ENCODE data around the gene PDE4A. TPM values are rescaled to one million over a fixed set of nuclear protein-coding genes. Genes with fewer than 3 reads are reported as not detected.
A peak's percentile ranks its signal among the peaks of the same experiment; 100 is the strongest.
"Not testable (repeated sequence)": the region's sequence is repeated elsewhere in the genome, so short reads cannot be mapped to it uniquely, and the experiment has no call there.

The PDE4A gene
- total and polyA plus RNA-seq, 2 experiments from 2014 or later: 5.2 to 5.4 TPM

- H3K4me3 ChIP-seq: peak overlapping the region; percentile 85
- 0 out of 2 replicates have a peak, but pooled peaks cover 4% of the 10 kb centered on the region for H3K27me3 ChIP-seq (ENCODE audit: insufficient read depth)
- no peaks in the 10 kb centered on the region for H3K36me3 ChIP-seq (ENCODE audit: insufficient read depth)
- DNase-seq (ENCODE audit: low spot score): peak; percentile 97
- peak overlapping the region; percentile 95 for H3K4me2 ChIP-seq
- ATAC-seq: peak; percentile 96
- Mint-ChIP-seq H3K36me3 (ENCODE audit: low read depth) (no peaks in the 10 kb centered on the region; the same call in 2 of the 3 replicates), H3K9me3 (no peaks in the 10 kb centered on the region), H3K4me3 (peak overlapping the region; percentile 75), H3K27me3 (ENCODE audit: insufficient read depth, low read depth, poor library complexity) (peaks cover 13% of the 10 kb centered on the region), H3K27ac (no peak overlapping the region), H3K4me1 (peaks cover 2% of the 10 kb centered on the region; the same call in 1 of the 3 replicates)
- peak; percentile 53 for TF ChIP-seq POLR2AphosphoS5 (IDR thresholded peaks at IDR 0.05; ENCODE audit: low read depth)
- no peak for TF ChIP-seq CTCF (conservative IDR thresholded peaks at IDR 0.05; ENCODE audit: low read depth in 2 of 2)
- TF ChIP-seq ZNF331 (CRISPR knock-in tag; IDR thresholded peaks at IDR 0.05; ENCODE audit: low read depth): no peak
- no peaks in the 10 kb centered on the region for H3K4me1 ChIP-seq (ENCODE audit: insufficient read depth)
- no peaks in the 10 kb centered on the region for H4K20me1 ChIP-seq (replicated peaks; ENCODE audit: insufficient read depth)
- no peaks in the 10 kb centered on the region for H3F3A ChIP-seq (replicated peaks; ENCODE audit: low read depth)
- H2AFZ ChIP-seq: peak overlapping the region; percentile 96
- no peaks in the 10 kb centered on the region for H3K79me2 ChIP-seq (replicated peaks; ENCODE audit: insufficient read depth)
- no peak overlapping the region for H3K27ac ChIP-seq (ENCODE audit: low read depth)
- no peaks in the 10 kb centered on the region for H3K9me2 ChIP-seq (ENCODE audit: insufficient read depth)
Observed at GRCh38 chr19:10461047-10461949, 41.0 kb downstream of the PDE4A start.

GRCh38 chr19:10462042-10462441 is 41.7 kb downstream of the PDE4A start:
- H3K27ac ChIP-seq (ENCODE audit: low read depth); H3K9me2 ChIP-seq (ENCODE audit: insufficient read depth); H3K79me2 ChIP-seq (replicated peaks; ENCODE audit: insufficient read depth); H3K27me3 ChIP-seq (ENCODE audit: insufficient read depth); H3F3A ChIP-seq (replicated peaks; ENCODE audit: low read depth); H4K20me1 ChIP-seq (replicated peaks; ENCODE audit: insufficient read depth); H3K4me1 ChIP-seq (ENCODE audit: insufficient read depth); ATAC-seq; H3K9me3 Mint-ChIP-seq; H3K36me3 ChIP-seq (ENCODE audit: insufficient read depth); H3K4me1 Mint-ChIP-seq; H3K27ac Mint-ChIP-seq; H3K36me3 Mint-ChIP-seq (ENCODE audit: low read depth); DNase-seq (ENCODE audit: low spot score): not testable (repeated sequence)
- peak overlapping the region; percentile 96 for H2AFZ ChIP-seq
- Mint-ChIP-seq H3K27me3 (ENCODE audit: insufficient read depth, low read depth, poor library complexity) (peaks cover 13% of the 10 kb centered on the region), H3K4me3 (peak overlapping the region; percentile 75)
- peak overlapping the region; percentile 95 for H3K4me2 ChIP-seq
- H3K4me3 ChIP-seq: peak overlapping the region; percentile 85

- Histone ChIP-seq H3K27me3 (ENCODE audit: insufficient read depth) (0 out of 2 replicates have a peak, but pooled peaks cover 4% of the 10 kb centered on the region), H3K9me2 (ENCODE audit: insufficient read depth) (no peaks in the 10 kb centered on the region), H2AFZ (no peak overlapping the region), H3K27ac (ENCODE audit: low read depth) (no peak overlapping the region), H3F3A (replicated peaks; ENCODE audit: low read depth) (no peaks in the 10 kb centered on the region), H3K36me3 (ENCODE audit: insufficient read depth) (no peaks in the 10 kb centered on the region), H3K4me3 (no peak overlapping the region), H3K4me2 (no peak overlapping the region), H3K4me1 (ENCODE audit: insufficient read depth) (peaks cover under 1% of the 10 kb centered on the region), H4K20me1 (replicated peaks; ENCODE audit: insufficient read depth) (no peaks in the 10 kb centered on the region), H3K79me2 (replicated peaks; ENCODE audit: insufficient read depth) (no peaks in the 10 kb centered on the region)
- Mint-ChIP-seq H3K27ac (no peak overlapping the region), H3K4me1 (peaks cover 6% of the 10 kb centered on the region; the same call in 2 of the 3 replicates), H3K27me3 (ENCODE audit: insufficient read depth, low read depth, poor library complexity) (peaks cover 13% of the 10 kb centered on the region), H3K4me3 (no peak overlapping the region), H3K36me3 (ENCODE audit: low read depth) (no peaks in the 10 kb centered on the region; the same call in 1 of the 3 replicates), H3K9me3 (no peaks in the 10 kb centered on the region)
- ATAC-seq: no peak
- no peak for DNase-seq (ENCODE audit: low spot score)
- no peak for TF ChIP-seq EZH2phosphoT487 (IDR thresholded peaks at IDR 0.05; ENCODE audit: unreplicated experiment)
- TF ChIP-seq REST (IDR thresholded peaks at IDR 0.05; ENCODE audit: unreplicated experiment): no peak
- no peak for TF ChIP-seq EZH2 (IDR thresholded peaks at IDR 0.05; ENCODE audit: low read depth, unreplicated experiment)
- no peak for TF ChIP-seq JUNB (IDR thresholded peaks at IDR 0.05; ENCODE audit: unreplicated experiment)
- TF ChIP-seq NANOG (IDR thresholded peaks at IDR 0.05; ENCODE audit: borderline replicate concordance): no peak
- no peak for TF ChIP-seq STAT1 (IDR thresholded peaks at IDR 0.05; ENCODE audit: unreplicated experiment)
- TF ChIP-seq ETS1 (IDR thresholded peaks at IDR 0.05): no peak
- no peak for TF ChIP-seq CREB1 (CRISPR knock-in tag; IDR thresholded peaks at IDR 0.05; ENCODE audit: low read depth)
- no peak for TF ChIP-seq POLR2AphosphoS5 (IDR thresholded peaks at IDR 0.05; ENCODE audit: low read depth)
Observed at GRCh38 chr19:10462557-10462956, 42.2 kb downstream of the PDE4A start.

Measured in GM23338 (cell line).